Activated CD8-positive, alpha-beta T cell treated with anti-CD3 and anti-CD28 coated beads for 36 hours (primary cell): ENCODE data around the gene RSKR. TPM values are rescaled to one million over a fixed set of nuclear protein-coding genes. Genes with fewer than 3 reads are reported as not detected.

Experiments
- ATAC-seq: fragments of 200-7000 bp; cut with Tn5 transposase; one replicate; pipeline ENCODE4 v1.10.0; 2021; ENCODE audit warnings: mild to moderate bottlenecking, moderate library complexity
- CTCF ChIA-PET: fragments of 350-600 bp; sonication (Branson Sonifier 250); formaldehyde crosslinking; loops from one replicate; lab custom pipeline; 2021; ENCODE audit warnings: antibody characterized with exemption; lab: Charles Lee
- POLR2A ChIA-PET: fragments of 350-600 bp; sonication (Branson Sonifier 250); formaldehyde crosslinking; loops from one replicate; lab custom pipeline; 2021; ENCODE audit warnings: antibody characterized with exemption; lab: Charles Lee
- DNase-seq: peaks from one replicate; pipeline ENCODE4 v3.0.0-alpha.2; 2020
- H3K27ac Mint-ChIP-seq: one replicate; pipeline ENCODE4 v1.8.0; 2021; ENCODE audit warnings: mild to moderate bottlenecking, mixed read lengths
- H3K27me3 Mint-ChIP-seq: one replicate; pipeline ENCODE4 v1.8.0; 2021; ENCODE audit warnings: mixed read lengths
- H3K36me3 Mint-ChIP-seq: one replicate; pipeline ENCODE4 v1.8.0; 2021; ENCODE audit warnings: low read depth, mixed read lengths
- H3K4me1 Mint-ChIP-seq: one replicate; pipeline ENCODE4 v1.8.0; 2021; ENCODE audit warnings: low read depth, mixed read lengths
- H3K4me3 Mint-ChIP-seq: one replicate; pipeline ENCODE4 v1.8.0; 2021; ENCODE audit warnings: mild to moderate bottlenecking, moderate library complexity, mixed read lengths
- H3K9me3 Mint-ChIP-seq: one replicate; pipeline ENCODE4 v1.8.0; 2021; ENCODE audit warnings: mixed read lengths
- intact Hi-C: fragments of 100-400 bp; cut with micrococcal nuclease; formaldehyde crosslinking; loops from one replicate; pipeline ENCODE4 v1.10.0; 2022
- total RNA-seq, 2 experiments: library from RNA; stranded (reverse); gene quantifications; one replicate each; pipeline ENCODE4 v1.2.3, GENCODE V29; 2021
- TF ChIP-seq, protein P1 (sequence below): fragments of 200-600 bp; IDR thresholded peaks from one replicate; pipeline ENCODE4 v1.8.0; 2022; ENCODE audit warnings: antibody characterized with exemption, mild to moderate bottlenecking

RSKR gene
- total RNA-seq, 2 experiments from 2014 or later = 22.5 to 24.9 TPM

DNA sequence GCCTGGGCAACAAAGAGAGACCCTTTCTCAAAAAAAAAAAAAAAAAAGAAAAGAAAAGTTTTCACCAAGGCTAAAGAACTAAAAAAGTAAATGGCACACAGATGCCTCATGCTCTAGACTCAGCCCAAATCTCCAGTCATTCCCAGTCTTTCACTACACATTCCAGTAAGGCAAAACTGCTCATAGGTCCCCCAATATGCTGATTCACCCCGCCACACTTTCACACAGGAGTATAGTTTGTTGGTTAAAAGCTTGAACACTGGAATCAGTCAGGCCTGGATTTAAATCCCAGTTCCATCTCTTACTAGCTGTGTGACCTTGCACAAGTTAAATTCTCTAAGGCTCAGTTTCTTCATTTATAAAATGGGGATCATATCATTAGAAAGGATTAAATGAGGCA lies 44.5 kb downstream of the RSKR start:
- intact Hi-C loops = no loop called here
- Mint-ChIP-seq H3K4me3 (peak overlapping the region; percentile 89), H3K27ac (peak overlapping the region; percentile 50), H3K36me3 (peaks cover 34% of the 10 kb centered on the region), H3K4me1 (peaks cover 43% of the 10 kb centered on the region), H3K27me3 (no peaks in the 10 kb centered on the region), H3K9me3 (no peaks in the 10 kb centered on the region)
- TF ChIP-seq, protein P1, sequence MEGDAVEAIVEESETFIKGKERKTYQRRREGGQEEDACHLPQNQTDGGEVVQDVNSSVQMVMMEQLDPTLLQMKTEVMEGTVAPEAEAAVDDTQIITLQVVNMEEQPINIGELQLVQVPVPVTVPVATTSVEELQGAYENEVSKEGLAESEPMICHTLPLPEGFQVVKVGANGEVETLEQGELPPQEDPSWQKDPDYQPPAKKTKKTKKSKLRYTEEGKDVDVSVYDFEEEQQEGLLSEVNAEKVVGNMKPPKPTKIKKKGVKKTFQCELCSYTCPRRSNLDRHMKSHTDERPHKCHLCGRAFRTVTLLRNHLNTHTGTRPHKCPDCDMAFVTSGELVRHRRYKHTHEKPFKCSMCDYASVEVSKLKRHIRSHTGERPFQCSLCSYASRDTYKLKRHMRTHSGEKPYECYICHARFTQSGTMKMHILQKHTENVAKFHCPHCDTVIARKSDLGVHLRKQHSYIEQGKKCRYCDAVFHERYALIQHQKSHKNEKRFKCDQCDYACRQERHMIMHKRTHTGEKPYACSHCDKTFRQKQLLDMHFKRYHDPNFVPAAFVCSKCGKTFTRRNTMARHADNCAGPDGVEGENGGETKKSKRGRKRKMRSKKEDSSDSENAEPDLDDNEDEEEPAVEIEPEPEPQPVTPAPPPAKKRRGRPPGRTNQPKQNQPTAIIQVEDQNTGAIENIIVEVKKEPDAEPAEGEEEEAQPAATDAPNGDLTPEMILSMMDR = no peak
- ATAC-seq (no peak), DNase-seq (no peak)
- ChIA-PET POLR2A (interaction anchor here (1.3 to 4.6 kb wide), 2 partner anchors 9 to 86 kb away, joined by 3 to 22 read pairs; no protein-coding TSS in a partner anchor), CTCF (interaction anchor here (4.0 kb wide), 1 partner anchor 21 kb away, joined by 31 read pairs; no protein-coding TSS in a partner anchor)

- H3K9me3 Mint-ChIP-seq = no peaks in the 10 kb centered on the region
- CTCF ChIA-PET = no interaction called here
- no peaks in the 10 kb centered on the region for H3K27me3 Mint-ChIP-seq
Measured at GRCh38 chr17:28567604-28568003, 46.4 kb downstream of the RSKR start.

DNA sequence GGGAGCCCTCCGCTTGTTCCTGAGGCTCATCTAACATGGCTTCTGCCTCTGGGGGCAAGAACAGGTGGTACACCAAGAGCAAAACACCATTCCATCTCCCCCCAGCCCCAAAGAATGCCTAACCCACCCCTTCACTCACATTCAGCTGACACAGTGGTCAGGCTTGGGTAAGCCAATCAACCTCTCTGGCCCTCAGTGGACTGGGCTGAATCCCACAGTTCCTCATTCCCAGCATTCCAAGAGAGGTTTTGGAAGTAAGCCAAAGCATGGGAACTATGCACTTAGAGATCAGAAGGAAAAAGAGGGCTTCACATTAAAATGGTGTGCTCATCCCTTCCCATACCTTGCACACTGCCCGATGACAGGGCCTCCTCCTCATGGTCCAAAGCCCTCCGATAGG lies 50.5 kb downstream of the RSKR start:
- TF ChIP-seq, protein P1 = no peak
- ChIA-PET CTCF (no interaction called here), POLR2A (no interaction called here)
- no peak overlapping the region for H3K4me3 Mint-ChIP-seq
- DNase-seq = no peak
- no peak for ATAC-seq
- H3K27ac Mint-ChIP-seq = no peak overlapping the region
- H3K27me3 Mint-ChIP-seq = no peaks in the 10 kb centered on the region
- intact Hi-C loops = no loop called here
- no peaks in the 10 kb centered on the region for H3K9me3 Mint-ChIP-seq
- H3K4me1 Mint-ChIP-seq = peaks cover 18% of the 10 kb centered on the region
- peaks cover 37% of the 10 kb centered on the region for H3K36me3 Mint-ChIP-seq

More at GRCh38 chr17:28567604-28568003, 46.4 kb downstream of the RSKR start:
- POLR2A ChIA-PET = interaction anchor here (1.3 kb wide), 1 partner anchor 9 kb away, joined by 4 read pairs; the partner anchor contains the start of gene ALDOC
- H3K36me3 Mint-ChIP-seq = peaks cover 33% of the 10 kb centered on the region
- H3K27ac Mint-ChIP-seq = peak overlapping the region; percentile 65
- DNase-seq (no peak), ATAC-seq (no peak)
- intact Hi-C loops = no loop called here
- H3K4me3 Mint-ChIP-seq = no peak overlapping the region
- H3K4me1 Mint-ChIP-seq = peaks cover 37% of the 10 kb centered on the region
- TF ChIP-seq, protein P1 = no peak

Other genes with a start within 250 kb of the RSKR start
- not detected for gene SEBOX, start 249.0 kb downstream of the RSKR start, total RNA-seq
- gene VTN, start 243.9 kb downstream of the RSKR start, total RNA-seq = under 1 TPM in 1 of 2 experiments, not detected in 1; 0.11 TPM
- gene SARM1, start 242.5 kb downstream of the RSKR start, total RNA-seq = 10 to 100 TPM; 16.7 to 19.8 TPM
- gene SLC46A1, start 208.0 kb downstream of the RSKR start, total RNA-seq = 1 to 10 TPM; 2.1 to 3.1 TPM
- gene SLC13A2, start 140.5 kb downstream of the RSKR start, total RNA-seq = not detected
- not detected for gene FOXN1, start 107.8 kb downstream of the RSKR start, total RNA-seq
- gene UNC119, start 61.6 kb downstream of the RSKR start, total RNA-seq = 10 to 100 TPM; 43.6 to 44.8 TPM
- gene PIGS, start 42.7 kb downstream of the RSKR start, total RNA-seq = 10 to 100 TPM; 33.8 to 36.9 TPM
- gene ALDOC, start 37.3 kb downstream of the RSKR start, total RNA-seq = 100 to 1,000 TPM; 142 to 146 TPM
- 100 to 1,000 TPM; 140 to 141 TPM for gene SPAG5, start 15.2 kb downstream of the RSKR start, total RNA-seq
- 100 to 1,000 TPM; 137 to 140 TPM for gene BLTP2, start 31.0 kb upstream of the RSKR start, total RNA-seq
- 10 to 100 TPM; 37.4 to 39.0 TPM for gene SDF2, start 47.7 kb upstream of the RSKR start, total RNA-seq
- 10 to 100 TPM; 60.3 to 63.3 TPM for gene SUPT6H, start 48.0 kb upstream of the RSKR start, total RNA-seq
- 1 to 10 TPM; 5.0 to 5.1 TPM for gene PROCA1, start 97.7 kb upstream of the RSKR start, total RNA-seq
- gene RAB34, start 103.7 kb upstream of the RSKR start, total RNA-seq = 10 to 100 TPM in 1 of 2 experiments, 1 to 10 TPM in 1; 9.8 to 14.4 TPM
- 1,000 to 10,000 TPM; 2,633 to 2,644 TPM for gene RPL23A, start 105.8 kb upstream of the RSKR start, total RNA-seq
- 1 to 10 TPM; 6.5 to 8.7 TPM for gene TLCD1, start 112.0 kb upstream of the RSKR start, total RNA-seq
- gene NEK8, start 114.6 kb upstream of the RSKR start, total RNA-seq = 1 to 10 TPM; 3.6 to 3.9 TPM
- 100 to 1,000 TPM; 140 to 151 TPM for gene TRAF4, start 129.8 kb upstream of the RSKR start, total RNA-seq
- 10 to 100 TPM; 14.7 to 15.2 TPM for gene FAM222B, start 228.6 kb upstream of the RSKR start, total RNA-seq
- gene ERAL1, start 240.8 kb upstream of the RSKR start, total RNA-seq = 10 to 100 TPM; 58.2 to 60.0 TPM